PC-9 (cell line): ENCODE data around the gene SIK2.

ENCODE experiments used
- CTCF ChIP-seq: fragments of 200-600 bp; sonication (generic); conservative IDR thresholded peaks from 2 replicates; pipeline ENCODE4 v1.6.1; 2017; ENCODE audit warnings: mixed run types, antibody characterized with exemption, mild to moderate bottlenecking, moderate library complexity
- EZH2 ChIP-seq: fragments of 200-600 bp; sonication (generic); IDR thresholded peaks from 2 replicates; pipeline ENCODE4 v1.8.0; 2017; ENCODE audit warnings: antibody characterized with exemption, low read depth

GRCh38 chr11:111770581-111771134 is 168.4 kb downstream of the SIK2 start:
- no peak for TF ChIP-seq EZH2
- TF ChIP-seq CTCF, result no peak
